ENCODE results near the gene SH3BP5L. TPM values are rescaled to one million over a fixed set of nuclear protein-coding genes. Genes with fewer than 3 reads are reported as not detected.
A peak's percentile ranks its signal among the peaks of the same experiment; 100 is the strongest.

The SH3BP5L gene
- total and polyA plus RNA-seq, 7 donors = 13.7 to 23.5 (median 16.6) TPM

DNA sequence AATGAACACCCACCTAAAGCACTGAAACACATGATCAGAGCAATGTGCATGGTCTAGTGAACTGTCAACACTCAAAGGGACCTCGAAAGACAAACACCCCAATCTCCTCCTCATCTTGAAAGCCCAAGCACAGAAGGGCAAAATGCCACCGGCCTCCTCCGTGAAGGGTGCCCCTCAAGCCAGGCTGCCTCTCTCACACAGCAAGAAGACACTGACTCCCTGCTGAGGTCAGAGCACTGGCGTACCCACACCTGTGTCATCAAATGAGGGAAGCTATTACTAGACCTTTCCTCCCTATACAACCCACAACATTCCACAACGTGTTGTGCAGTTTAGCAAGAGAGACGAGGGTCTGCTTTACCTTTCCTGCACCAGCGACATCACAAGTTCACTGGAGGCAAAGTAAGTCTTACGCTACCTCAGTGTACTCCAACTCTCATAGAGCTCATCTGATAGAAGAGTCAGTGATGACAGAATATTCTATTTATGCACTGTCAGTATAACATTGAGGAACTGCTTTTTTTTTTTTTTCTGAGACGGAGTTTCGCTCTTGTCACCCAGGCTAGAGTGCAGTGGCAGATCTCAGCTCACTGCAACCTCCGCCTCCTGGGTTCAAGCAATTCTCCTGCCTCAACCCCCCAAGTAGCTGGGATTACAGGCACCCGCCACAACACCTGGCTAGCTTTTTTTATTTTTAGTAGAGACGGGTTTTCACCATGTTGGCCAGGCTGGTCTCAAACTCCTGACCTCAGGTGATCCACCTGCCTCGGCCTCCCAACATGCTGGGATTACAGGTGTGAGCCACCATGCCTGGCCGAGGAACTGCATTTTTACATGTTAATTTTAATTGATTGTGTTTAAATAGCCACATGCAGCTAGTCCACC lies 3.3 kb downstream of the SH3BP5L start:
- Histone ChIP-seq H3K4me3 (peak overlapping the region in 1 of 4 donors; percentile 86), H3K36me3 (peaks cover 0 to 11% (median 0%) of the 10 kb centered on the region in 4 donors), H3K4me1 (peaks cover 0 to 75% (median 70%) of the 10 kb centered on the region in 4 donors)

DNA sequence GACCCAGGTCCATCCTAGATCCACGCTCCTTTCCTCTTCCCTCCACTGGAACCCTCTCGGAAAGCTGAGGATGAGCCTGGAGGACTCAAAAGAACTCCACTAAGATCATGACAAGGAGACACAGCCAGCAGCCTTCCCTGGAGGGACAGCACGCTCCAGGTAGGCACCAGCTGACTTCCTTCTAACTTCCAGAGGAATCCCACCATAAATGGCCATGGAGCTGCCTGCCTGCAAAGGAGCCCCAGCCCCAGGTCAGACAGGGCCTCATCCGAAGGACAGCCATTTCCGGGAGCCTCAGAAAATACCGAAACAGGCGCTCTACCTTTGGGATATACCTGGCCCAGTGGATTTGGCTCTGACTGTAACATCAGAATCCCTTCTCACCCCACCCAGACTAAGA lies 4.1 kb downstream of the SH3BP5L start:
- Histone ChIP-seq H3K36me3 (peaks cover 0 to 13% (median 5%) of the 10 kb centered on the region in 4 donors), H3K4me3 (no peak overlapping the region), H3K27ac (peak overlapping the region in 1 of 4 donors; percentile 31), H3K4me1 (peaks cover 0 to 67% (median 65%) of the 10 kb centered on the region in 4 donors), H3K9me3 (no peaks in the 10 kb centered on the region), H3K27me3 (no peaks in the 10 kb centered on the region)
- TF ChIP-seq EP300 (IDR thresholded peaks at IDR 0.05) = no peak
- TF ChIP-seq POLR2AphosphoS5 (IDR thresholded peaks at IDR 0.05) = no peak
- TF ChIP-seq, protein P1, sequence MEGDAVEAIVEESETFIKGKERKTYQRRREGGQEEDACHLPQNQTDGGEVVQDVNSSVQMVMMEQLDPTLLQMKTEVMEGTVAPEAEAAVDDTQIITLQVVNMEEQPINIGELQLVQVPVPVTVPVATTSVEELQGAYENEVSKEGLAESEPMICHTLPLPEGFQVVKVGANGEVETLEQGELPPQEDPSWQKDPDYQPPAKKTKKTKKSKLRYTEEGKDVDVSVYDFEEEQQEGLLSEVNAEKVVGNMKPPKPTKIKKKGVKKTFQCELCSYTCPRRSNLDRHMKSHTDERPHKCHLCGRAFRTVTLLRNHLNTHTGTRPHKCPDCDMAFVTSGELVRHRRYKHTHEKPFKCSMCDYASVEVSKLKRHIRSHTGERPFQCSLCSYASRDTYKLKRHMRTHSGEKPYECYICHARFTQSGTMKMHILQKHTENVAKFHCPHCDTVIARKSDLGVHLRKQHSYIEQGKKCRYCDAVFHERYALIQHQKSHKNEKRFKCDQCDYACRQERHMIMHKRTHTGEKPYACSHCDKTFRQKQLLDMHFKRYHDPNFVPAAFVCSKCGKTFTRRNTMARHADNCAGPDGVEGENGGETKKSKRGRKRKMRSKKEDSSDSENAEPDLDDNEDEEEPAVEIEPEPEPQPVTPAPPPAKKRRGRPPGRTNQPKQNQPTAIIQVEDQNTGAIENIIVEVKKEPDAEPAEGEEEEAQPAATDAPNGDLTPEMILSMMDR (IDR thresholded peaks at IDR 0.05) = no peak
- no peak for TF ChIP-seq POLR2A (IDR thresholded peaks at IDR 0.05)
- intact Hi-C loops (cut with DNase I) = no loop called here
- WGBS, 2 donors = 96 to 98% methylated on average over 7 of the region's 7 CpGs
- no peak for DNase-seq

More for the DNA sequence above, 3.3 kb downstream of the SH3BP5L start:
- Histone ChIP-seq H3K27me3 (no peaks in the 10 kb centered on the region), H3K9me3 (no peaks in the 10 kb centered on the region), H3K27ac (no peak overlapping the region)
- intact Hi-C loops (cut with DNase I) = no loop called here
- DNase-seq = no peak
- WGBS, 2 donors = 84 to 87% methylated on average over 15 of the region's 15 CpGs
- TF ChIP-seq POLR2AphosphoS5 (IDR thresholded peaks at IDR 0.05) = no peak
- no peak for TF ChIP-seq EP300 (IDR thresholded peaks at IDR 0.05)
- TF ChIP-seq, protein P1 (IDR thresholded peaks at IDR 0.05) = no peak
- TF ChIP-seq POLR2A (IDR thresholded peaks at IDR 0.05) = no peak

DNA sequence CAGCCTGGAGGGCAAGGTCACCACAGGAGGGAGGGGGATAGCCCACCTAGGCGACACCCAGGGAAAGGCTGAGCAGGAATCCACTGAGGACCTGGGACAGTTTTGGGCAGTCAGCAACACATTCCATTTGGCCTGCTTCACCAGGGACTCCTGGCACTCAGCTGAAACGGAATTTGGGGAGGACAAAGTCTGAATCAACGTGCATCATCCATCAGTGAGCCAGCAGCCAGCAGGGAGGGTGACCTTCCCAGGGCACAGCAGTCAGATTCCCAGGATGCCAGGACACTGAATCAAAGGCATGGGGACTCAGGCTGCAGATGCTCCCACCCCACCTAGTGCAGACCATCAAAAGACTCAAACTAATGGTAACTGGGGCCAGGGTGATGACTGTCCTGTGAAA lies 4.6 kb downstream of the SH3BP5L start:
- no peak overlapping the region for H3K4me3 ChIP-seq
- peak overlapping the region in 1 of 4 donors; percentile 31 for H3K27ac ChIP-seq
- TF ChIP-seq POLR2AphosphoS5 (IDR thresholded peaks at IDR 0.05) (no peak), EP300 (IDR thresholded peaks at IDR 0.05) (no peak), POLR2A (IDR thresholded peaks at IDR 0.05) (no peak)
- TF ChIP-seq, protein P1 (IDR thresholded peaks at IDR 0.05) = no peak
- DNase-seq = no peak
- intact Hi-C loops (cut with DNase I) = no loop called here
- H3K27me3 ChIP-seq = no peaks in the 10 kb centered on the region
- no peaks in the 10 kb centered on the region for H3K9me3 ChIP-seq
- peaks cover 0 to 66% (median 64%) of the 10 kb centered on the region in 4 donors for H3K4me1 ChIP-seq
- H3K36me3 ChIP-seq = peaks cover 3 to 18% (median 10%) of the 10 kb centered on the region in 4 donors
- WGBS, 2 donors = 71 to 85% methylated on average over 3 of the region's 3 CpGs

DNA sequence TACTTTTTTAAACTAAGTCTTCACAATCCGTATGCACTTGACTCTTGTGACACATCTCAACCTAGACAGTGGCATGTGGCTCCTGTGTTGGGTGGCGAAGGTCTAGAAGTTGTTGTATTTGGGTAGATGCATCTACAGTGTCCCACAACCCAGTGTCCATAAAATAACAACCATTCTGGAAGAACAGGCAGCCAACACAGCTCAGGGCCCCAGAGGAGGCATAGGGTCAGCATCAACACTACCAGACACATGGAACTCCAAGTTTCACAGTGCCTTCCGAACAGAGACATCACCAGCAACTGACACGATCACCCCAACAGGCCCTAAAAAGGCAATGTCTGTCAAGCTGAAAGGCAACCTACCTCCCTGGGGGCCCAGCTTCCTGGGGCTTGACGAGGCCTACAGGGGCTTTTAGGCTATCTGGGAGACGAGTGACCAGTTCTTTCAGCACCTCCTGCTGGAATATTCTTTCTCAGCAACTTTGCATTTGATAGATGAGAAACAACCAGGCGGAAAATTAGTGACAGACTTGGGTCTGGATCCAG lies 5.6 kb downstream of the SH3BP5L start:
- WGBS, 2 donors = 90 to 92% methylated on average over 7 of the region's 7 CpGs
- no peak for TF ChIP-seq POLR2A (IDR thresholded peaks at IDR 0.05)
- no peak for DNase-seq
- Histone ChIP-seq H3K36me3 (peaks cover 13 to 28% (median 19%) of the 10 kb centered on the region in 4 donors), H3K27ac (no peak overlapping the region), H3K4me3 (no peak overlapping the region), H3K9me3 (no peaks in the 10 kb centered on the region), H3K27me3 (no peaks in the 10 kb centered on the region), H3K4me1 (peaks cover 0 to 65% (median 62%) of the 10 kb centered on the region in 4 donors)
- intact Hi-C loops (cut with DNase I) = no loop called here
